HG03354 (cell line): Measurements from ENCODE around the gene ASB15.

Source experiments
- ATAC-seq: cut with Tn5 transposase; IDR thresholded peaks from one replicate; pipeline ENCODE4 v1.9.1; 2021; ENCODE audit warnings: mild to moderate bottlenecking; ENCODE audit not compliant: unreplicated experiment, poor library complexity, severe bottlenecking

The ASB15 gene

GRCh38 chr7:123658023-123658422 lies 56.4 kb downstream of the ASB15 start:
- no peak for ATAC-seq

GRCh38 chr7:123660514-123661354 lies 59.1 kb downstream of the ASB15 start:
- no peak for ATAC-seq

GRCh38 chr7:123661765-123662164 lies 60.1 kb downstream of the ASB15 start:
- no peak for ATAC-seq

- no peak for ATAC-seq
These were observed 60.7 kb downstream of the ASB15 start for GRCh38 chr7:123662293-123662692.

GRCh38 chr7:123662755-123663154 lies 61.1 kb downstream of the ASB15 start:
- no peak for ATAC-seq

- ATAC-seq = no peak
These were observed 61.6 kb downstream of the ASB15 start for GRCh38 chr7:123663200-123663599.

- no peak for ATAC-seq
These were observed 63.5 kb downstream of the ASB15 start for GRCh38 chr7:123665157-123665556.

GRCh38 chr7:123665896-123666295 lies 64.3 kb downstream of the ASB15 start:
- ATAC-seq = no peak

GRCh38 chr7:123666492-123666891 lies 64.9 kb downstream of the ASB15 start:
- ATAC-seq = no peak

- no peak for ATAC-seq
These were observed 67.9 kb downstream of the ASB15 start for GRCh38 chr7:123669485-123669884.

GRCh38 chr7:123673137-123673732 lies 71.6 kb downstream of the ASB15 start:
- no peak for ATAC-seq

- no peak for ATAC-seq
These were observed 72.3 kb downstream of the ASB15 start for GRCh38 chr7:123673752-123674398.

- no peak for ATAC-seq
These were observed 73.0 kb downstream of the ASB15 start for GRCh38 chr7:123674399-123675180.

- ATAC-seq = no peak
These were observed 73.5 kb downstream of the ASB15 start for GRCh38 chr7:123675181-123675473.

GRCh38 chr7:123677061-123677715 lies 75.6 kb downstream of the ASB15 start:
- ATAC-seq = no peak

- ATAC-seq = no peak
These were observed 78.0 kb downstream of the ASB15 start for GRCh38 chr7:123679614-123680013.

GRCh38 chr7:123680580-123680979 lies 79.0 kb downstream of the ASB15 start:
- no peak for ATAC-seq

- ATAC-seq = no peak
These were observed 79.9 kb downstream of the ASB15 start for GRCh38 chr7:123681561-123681960.

- ATAC-seq = peak; percentile 78
These were observed 81.1 kb downstream of the ASB15 start for GRCh38 chr7:123682690-123683089.

GRCh38 chr7:123687161-123687560 lies 85.5 kb downstream of the ASB15 start:
- ATAC-seq = no peak
